ENCODE data around the gene THSD4.

THSD4 gene

DNA sequence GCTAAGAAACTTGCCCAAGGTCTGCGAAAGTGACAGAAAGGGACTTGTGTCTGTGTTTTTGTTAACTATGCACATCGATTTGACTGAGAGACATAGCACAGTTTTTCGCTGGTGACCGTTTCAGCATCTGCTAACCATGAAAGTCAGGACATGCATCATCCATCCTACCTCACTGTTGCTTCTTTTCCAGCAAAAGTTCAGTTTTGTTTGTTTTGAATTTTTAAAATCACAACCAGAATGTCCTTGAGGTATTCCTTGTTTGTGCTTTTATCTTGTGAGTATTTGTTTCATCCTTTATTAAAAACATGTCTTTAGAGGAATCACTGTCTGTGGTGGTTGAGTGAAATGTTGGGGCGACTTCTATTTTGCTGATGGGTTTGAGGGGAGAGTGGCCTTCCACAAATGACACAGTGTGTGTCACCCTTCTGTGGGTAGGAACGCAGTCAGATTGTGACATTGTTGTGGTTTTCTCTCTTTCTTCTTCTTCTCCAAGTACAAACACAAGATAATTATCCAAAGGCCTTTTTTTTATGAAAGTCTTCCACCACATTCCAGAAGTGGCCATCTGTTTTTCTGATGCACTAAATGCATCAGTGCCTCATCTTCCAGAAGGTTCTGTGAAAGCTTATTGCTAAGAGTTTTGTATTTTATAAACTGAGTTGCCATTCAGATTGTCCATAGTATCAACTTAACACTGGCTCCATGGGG is 480.7 kb downstream of the THSD4 start:
- TF ChIP-seq, protein P1, sequence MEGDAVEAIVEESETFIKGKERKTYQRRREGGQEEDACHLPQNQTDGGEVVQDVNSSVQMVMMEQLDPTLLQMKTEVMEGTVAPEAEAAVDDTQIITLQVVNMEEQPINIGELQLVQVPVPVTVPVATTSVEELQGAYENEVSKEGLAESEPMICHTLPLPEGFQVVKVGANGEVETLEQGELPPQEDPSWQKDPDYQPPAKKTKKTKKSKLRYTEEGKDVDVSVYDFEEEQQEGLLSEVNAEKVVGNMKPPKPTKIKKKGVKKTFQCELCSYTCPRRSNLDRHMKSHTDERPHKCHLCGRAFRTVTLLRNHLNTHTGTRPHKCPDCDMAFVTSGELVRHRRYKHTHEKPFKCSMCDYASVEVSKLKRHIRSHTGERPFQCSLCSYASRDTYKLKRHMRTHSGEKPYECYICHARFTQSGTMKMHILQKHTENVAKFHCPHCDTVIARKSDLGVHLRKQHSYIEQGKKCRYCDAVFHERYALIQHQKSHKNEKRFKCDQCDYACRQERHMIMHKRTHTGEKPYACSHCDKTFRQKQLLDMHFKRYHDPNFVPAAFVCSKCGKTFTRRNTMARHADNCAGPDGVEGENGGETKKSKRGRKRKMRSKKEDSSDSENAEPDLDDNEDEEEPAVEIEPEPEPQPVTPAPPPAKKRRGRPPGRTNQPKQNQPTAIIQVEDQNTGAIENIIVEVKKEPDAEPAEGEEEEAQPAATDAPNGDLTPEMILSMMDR (conservative IDR thresholded peaks at IDR 0.05; ENCODE audit: low read depth, low read length): no peak
- no peak for DNase-seq (ENCODE audit: low read depth)
- H3K4me3 ChIP-seq (ENCODE audit: low read length): no peak overlapping the region

DNA sequence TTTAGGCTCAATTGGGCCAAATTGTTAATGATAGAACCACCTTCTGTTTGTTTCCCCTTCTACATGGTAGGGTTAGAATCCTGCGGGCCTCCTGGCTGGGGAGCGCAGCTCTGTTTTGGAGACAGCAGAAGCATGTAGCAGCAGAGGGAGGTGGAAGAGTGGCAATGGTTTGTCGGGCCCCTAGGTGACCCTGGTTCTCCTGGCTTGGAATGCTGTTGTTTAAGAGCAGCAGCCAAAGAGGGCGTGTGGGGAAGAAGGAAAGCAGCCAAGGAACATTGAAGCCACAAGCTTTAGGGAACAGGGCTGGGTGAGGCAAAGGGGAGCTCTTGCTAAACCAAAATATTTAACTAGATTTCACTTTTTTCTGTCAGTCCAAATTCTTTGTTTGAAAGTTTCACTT is 481.4 kb downstream of the THSD4 start:
- TF ChIP-seq, protein P1 (conservative IDR thresholded peaks at IDR 0.05; ENCODE audit: low read depth, low read length): no peak
- no peak for DNase-seq (ENCODE audit: low read depth)
- H3K4me3 ChIP-seq (ENCODE audit: low read length): no peak overlapping the region

DNA sequence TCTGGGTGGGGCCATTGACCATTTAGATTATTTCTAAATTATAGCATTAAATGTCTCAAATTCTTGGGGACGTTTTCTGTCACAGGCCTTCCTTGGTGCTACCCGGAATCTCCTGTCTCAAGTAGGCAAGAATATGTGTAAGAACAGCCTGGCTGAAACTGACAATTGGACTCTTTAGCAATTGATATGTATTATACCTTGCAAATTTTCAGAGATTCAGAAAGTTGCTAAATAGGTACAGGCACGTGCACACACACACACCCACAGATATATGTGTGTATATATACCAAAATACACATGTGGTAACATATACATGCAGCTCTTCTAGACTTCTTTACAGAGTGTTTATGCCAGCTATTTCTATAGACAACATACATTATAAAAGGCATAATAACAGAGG is 481.9 kb downstream of the THSD4 start:
- no peak overlapping the region for H3K4me3 ChIP-seq (ENCODE audit: low read length)
- no peak for DNase-seq (ENCODE audit: low read depth)
- TF ChIP-seq, protein P1 (conservative IDR thresholded peaks at IDR 0.05; ENCODE audit: low read depth, low read length): no peak

DNA sequence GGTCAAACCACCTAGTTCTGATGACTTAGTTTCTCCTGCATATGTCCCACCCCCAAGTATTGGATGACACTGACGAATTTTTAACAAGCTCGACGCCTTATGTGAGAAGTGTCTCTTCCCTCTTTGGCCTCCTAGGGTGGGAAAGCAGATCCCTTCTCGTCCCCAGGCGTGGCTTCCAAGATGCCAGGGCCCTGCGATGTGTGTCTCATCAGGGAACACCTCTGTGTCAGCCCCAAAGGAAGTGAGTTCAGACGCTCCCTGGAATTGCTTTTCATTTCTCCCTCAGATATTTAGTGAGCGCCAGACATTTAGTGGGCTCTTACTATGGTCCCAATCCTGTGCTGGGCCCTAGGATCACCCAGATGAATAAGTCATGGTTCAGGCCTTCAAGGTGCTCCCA is 482.4 kb downstream of the THSD4 start:
- H3K4me3 ChIP-seq (ENCODE audit: low read length): no peak overlapping the region
- TF ChIP-seq, protein P1 (conservative IDR thresholded peaks at IDR 0.05; ENCODE audit: low read depth, low read length): no peak
- DNase-seq (ENCODE audit: low read depth): no peak

DNA sequence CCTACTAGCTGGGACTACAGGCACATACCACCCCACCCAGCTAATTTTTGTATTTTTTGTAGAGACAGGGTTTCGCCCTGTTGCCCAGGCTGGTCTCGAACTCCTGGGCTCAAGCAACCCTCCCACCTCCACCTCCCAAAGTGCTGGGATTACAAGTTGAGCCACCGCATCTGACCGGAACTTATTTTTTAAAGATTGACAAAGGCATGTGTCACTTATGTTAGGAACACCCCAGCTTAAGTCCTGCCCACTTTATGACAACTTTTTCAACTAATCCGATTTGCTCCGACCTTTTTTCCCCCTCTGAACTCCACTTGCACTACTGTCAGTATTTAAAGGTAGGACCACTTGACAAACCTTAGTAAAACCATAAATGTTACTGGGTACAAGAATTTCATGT is 483.5 kb downstream of the THSD4 start:
- H3K4me3 ChIP-seq (ENCODE audit: low read length): no peak overlapping the region
- TF ChIP-seq, protein P1 (conservative IDR thresholded peaks at IDR 0.05; ENCODE audit: low read depth, low read length): no peak

DNA sequence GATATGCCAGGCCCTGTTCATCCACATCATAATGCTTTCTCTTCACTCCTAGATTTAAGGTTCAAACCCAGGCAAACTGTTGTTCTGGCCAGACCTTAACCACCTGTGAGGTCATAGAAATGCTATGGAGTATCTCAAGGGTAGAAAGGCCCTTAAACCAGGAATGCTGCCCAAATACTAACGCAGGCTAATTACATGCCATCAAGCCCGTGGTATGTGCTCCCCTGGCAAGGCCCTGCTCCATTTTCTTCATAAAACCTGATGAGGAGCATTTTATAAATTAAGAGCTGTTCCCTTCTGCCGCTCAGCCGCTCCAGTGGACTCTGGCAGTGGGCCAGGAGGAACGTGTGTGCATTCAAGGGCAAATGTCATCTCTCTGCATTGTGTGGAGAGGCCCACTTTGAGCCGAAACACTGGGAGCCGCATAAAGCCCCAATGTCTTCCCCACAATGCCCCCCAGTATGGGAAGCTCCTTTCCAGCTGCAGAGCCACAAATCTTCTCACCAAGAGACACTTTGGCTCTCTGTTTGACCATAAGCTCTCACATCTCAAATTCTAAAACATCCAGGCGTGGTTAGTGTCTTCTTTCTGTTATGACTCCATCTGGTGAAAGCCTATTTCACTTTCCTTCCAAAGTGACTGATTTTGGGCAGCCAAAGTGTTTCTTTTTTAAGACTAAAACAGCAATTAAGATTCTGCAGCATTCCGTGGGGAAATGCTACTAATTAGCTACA is 484.3 kb downstream of the THSD4 start:
- no peak for DNase-seq (ENCODE audit: low read depth)
- no peak overlapping the region for H3K4me3 ChIP-seq (ENCODE audit: low read length)
- TF ChIP-seq, protein P1 (conservative IDR thresholded peaks at IDR 0.05; ENCODE audit: low read depth, low read length): no peak

More for the DNA sequence above, 483.5 kb downstream of the THSD4 start:
- DNase-seq (ENCODE audit: low read depth): no peak

DNA sequence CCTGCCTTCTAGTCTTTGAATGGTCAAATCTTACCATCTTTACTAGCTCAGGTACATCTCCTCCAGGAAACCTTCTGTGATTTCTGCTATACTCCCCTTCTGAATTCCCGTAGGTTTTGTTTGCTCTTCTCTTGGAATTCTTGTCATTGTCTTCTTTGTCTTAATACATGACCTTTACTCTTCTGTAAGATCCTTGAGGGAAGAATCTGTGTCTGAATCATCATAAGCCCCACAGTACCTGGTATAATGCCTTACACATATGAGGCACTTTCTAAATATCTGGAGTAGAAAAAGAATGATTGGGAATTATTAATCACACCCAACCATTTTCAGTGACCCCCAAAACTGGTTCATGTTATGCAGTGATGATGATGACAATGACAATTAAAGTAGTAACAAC is 485.0 kb downstream of the THSD4 start:
- TF ChIP-seq, protein P1 (conservative IDR thresholded peaks at IDR 0.05; ENCODE audit: low read depth, low read length): no peak
- no peak overlapping the region for H3K4me3 ChIP-seq (ENCODE audit: low read length)
- no peak for DNase-seq (ENCODE audit: low read depth)

All from retinal pigment epithelial cell (primary cell).